GM10248 (cell line): ENCODE results near the gene PLEKHA5.

ENCODE experiments used
- CTCF ChIA-PET: fragments of 300-600 bp; sonication (Branson Sonifier 250); formaldehyde crosslinking; extraction: SDS; loops from one replicate; lab custom pipeline; 2021; ENCODE audit warnings: antibody characterized with exemption; lab: Yijun Ruan, JAX
- POLR2A ChIA-PET: fragments of 350-650 bp; sonication (Branson Sonifier 250); formaldehyde crosslinking; extraction: SDS; loops from one replicate; lab custom pipeline; 2020; ENCODE audit warnings: antibody characterized with exemption; lab: Yijun Ruan, JAX
- DNase-seq: peaks from one replicate; pipeline ENCODE4 v3.0.0; 2012; ENCODE audit errors: extremely low spot score
- TF ChIP-seq, protein P1 (sequence below): IDR thresholded peaks from 2 replicates; pipeline ENCODE4 v1.5.1; 2012; ENCODE audit warnings: mild to moderate bottlenecking, low read depth; ENCODE audit errors: extremely low read depth, missing control alignments, control extremely low read depth

Gene PLEKHA5

DNA sequence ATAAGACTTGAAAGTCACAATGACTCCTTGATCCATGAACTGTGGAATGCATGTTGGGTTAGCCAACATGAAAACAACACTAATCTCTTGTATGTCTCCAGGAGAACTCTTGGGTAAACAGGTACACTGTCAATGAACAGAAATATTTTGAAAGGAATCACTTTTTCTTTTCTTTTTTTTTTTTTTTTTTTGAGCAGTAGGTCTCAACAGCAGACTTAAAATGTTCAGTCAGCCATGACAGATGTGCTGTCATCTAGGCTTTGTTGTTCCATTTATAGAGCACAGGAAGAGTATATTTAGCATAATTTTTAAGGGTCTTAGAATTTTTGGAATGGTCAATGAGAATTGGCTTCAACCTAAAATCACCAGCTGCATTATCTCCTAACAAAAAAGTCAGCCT, 2.3 kb upstream of the PLEKHA5 start:
- POLR2A ChIA-PET = no interaction called here
- CTCF ChIA-PET = no interaction called here
- TF ChIP-seq, protein P1, sequence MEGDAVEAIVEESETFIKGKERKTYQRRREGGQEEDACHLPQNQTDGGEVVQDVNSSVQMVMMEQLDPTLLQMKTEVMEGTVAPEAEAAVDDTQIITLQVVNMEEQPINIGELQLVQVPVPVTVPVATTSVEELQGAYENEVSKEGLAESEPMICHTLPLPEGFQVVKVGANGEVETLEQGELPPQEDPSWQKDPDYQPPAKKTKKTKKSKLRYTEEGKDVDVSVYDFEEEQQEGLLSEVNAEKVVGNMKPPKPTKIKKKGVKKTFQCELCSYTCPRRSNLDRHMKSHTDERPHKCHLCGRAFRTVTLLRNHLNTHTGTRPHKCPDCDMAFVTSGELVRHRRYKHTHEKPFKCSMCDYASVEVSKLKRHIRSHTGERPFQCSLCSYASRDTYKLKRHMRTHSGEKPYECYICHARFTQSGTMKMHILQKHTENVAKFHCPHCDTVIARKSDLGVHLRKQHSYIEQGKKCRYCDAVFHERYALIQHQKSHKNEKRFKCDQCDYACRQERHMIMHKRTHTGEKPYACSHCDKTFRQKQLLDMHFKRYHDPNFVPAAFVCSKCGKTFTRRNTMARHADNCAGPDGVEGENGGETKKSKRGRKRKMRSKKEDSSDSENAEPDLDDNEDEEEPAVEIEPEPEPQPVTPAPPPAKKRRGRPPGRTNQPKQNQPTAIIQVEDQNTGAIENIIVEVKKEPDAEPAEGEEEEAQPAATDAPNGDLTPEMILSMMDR = no peak
- DNase-seq = no peak

DNA sequence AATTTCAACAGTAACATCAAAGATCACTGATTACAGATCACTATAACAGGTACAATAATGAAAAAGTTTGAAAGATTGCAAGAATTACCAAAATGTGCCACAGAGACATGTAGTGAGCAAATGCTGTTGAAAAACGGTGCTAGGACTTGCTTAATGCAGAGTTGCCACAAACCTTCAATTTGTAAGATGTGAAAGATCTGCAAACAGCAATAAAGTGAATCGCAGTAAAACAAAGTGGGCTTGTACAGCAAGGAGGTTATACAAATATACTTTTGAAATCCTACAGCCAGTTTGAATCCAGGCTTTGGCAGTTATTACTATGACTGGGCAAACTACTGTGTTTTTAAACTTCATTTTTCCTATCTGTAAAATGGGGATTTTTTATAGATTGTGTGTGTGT, 1.0 kb upstream of the PLEKHA5 start:
- ChIA-PET CTCF (no interaction called here), POLR2A (no interaction called here)
- TF ChIP-seq, protein P1 = no peak
- DNase-seq = no peak

- ChIA-PET POLR2A (no interaction called here), CTCF (no interaction called here)
- TF ChIP-seq, protein P1 = no peak
- no peak for DNase-seq
Measured at GRCh38 chr12:19129122-19129485, 429 bp upstream of the PLEKHA5 start.

DNA sequence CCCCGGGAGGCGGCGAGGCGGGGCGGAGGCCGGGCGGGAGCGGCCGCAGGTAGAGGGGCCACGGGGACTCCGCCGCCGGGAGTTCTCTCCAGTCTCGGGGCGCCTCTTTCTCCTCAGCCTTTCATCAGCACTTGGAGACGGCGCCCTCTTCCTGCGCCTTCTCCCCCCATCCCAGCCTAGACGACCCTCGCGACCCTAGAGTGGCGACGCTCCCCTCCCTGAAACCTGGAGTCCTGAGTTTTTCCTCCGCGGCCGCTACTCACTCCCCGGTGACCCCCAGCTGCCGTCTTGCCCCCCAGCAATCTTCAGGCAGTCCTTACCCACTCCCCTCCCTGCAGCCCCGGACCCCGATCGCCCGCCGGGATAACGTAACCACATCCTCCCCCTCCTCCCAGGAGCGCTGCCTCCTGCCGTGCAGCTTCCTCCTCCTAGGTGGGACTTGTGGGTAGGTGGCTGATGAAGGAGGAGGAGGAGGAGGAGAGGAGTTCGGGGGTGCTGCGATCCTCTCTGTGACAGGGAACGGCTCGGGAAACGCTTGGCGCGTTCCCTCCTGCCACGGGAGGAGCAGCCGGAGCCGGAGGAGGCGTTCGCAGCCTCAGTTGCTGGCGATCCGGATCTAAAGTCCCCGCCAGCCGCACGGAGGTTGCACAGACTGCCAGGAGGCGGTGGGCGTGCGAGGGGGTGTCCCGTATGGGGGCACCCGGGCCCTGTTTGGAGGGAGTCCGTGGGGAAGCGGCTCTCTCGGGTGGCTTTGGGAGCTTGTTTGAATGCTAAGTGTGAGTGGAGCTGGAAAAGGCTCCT, 891 bp downstream of the PLEKHA5 start:
- ChIA-PET CTCF (no interaction called here), POLR2A (no interaction called here)
- TF ChIP-seq, protein P1 = no peak
- peak; percentile 22 for DNase-seq

DNA sequence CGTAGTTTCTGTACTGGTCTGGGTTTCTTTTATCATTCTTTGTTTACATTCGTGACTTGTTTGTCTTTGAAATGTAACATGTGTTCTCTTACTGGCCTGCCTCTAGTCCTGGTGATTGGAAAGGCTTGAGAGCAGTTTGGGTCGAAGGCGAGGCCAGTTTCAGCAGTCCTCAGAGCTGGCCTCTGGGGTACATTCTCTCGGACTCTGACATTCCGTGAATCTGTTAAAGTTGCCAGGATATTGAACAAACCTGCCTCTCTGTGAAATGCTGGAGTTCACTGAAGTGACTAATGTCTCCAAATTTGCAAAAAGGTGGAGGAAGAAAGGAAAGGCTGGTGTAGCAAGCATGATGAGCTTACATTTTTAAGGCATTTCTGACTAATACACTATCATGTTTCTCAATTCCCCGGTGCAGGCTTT, 1.5 kb downstream of the PLEKHA5 start:
- POLR2A ChIA-PET = no interaction called here
- TF ChIP-seq, protein P1 = no peak
- no peak for DNase-seq
- CTCF ChIA-PET = no interaction called here

DNA sequence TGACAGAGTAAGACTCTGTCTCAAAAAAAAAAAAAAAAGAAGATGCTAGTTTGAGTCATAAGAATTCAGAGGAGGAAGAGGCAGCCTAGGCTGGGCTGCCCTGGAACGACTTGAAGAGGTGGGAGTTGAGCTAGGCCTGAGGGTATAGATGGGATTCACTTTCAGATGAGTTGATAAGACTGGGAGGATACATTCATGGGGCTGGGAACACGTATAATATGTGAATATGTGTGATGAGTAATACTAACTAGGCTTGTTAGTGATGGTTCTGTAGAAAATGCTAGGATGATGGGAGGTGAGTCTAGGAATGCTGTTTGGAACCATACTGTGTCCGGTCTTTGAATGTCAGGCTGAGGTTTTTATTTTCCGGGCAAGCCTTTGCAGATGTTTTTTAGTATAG, 9.0 kb downstream of the PLEKHA5 start:
- ChIA-PET POLR2A (no interaction called here), CTCF (no interaction called here)
- DNase-seq = no peak
- TF ChIP-seq, protein P1 = no peak

- no peak for DNase-seq
- TF ChIP-seq, protein P1 = no peak
- ChIA-PET CTCF (interaction anchor here (1.1 kb wide), 1 partner anchor 38 kb away, joined by 3 read pairs; no protein-coding TSS in a partner anchor), POLR2A (no interaction called here)
Measured at GRCh38 chr12:19138956-19139355, 9.4 kb downstream of the PLEKHA5 start.
